HG03280 (cell line): ENCODE results near the gene IQCE.

Experiments
- ATAC-seq: cut with Tn5 transposase; IDR thresholded peaks from one replicate; pipeline ENCODE4 v1.9.1; 2021; ENCODE audit warnings: mild to moderate bottlenecking, moderate library complexity; ENCODE audit not compliant: unreplicated experiment

The IQCE gene

GRCh38 chr7:2558629-2559282 lies at the start of gene IQCE:
Gene IQCE, plus strand, starts transcription at chr7:2558979. Its CDS starts 203 bp downstream, at chr7:2559182.
- peak; percentile 61 for ATAC-seq

- ATAC-seq = no peak
Observed at GRCh38 chr7:2509298-2509906, 49.4 kb upstream of the IQCE start.

- no peak for ATAC-seq
Observed at GRCh38 chr7:2510130-2510776, 48.5 kb upstream of the IQCE start.

- ATAC-seq = no peak
Observed at GRCh38 chr7:2510909-2511768, 47.6 kb upstream of the IQCE start.

- ATAC-seq = no peak
Observed at GRCh38 chr7:2511769-2512168, 47.0 kb upstream of the IQCE start.

GRCh38 chr7:2512179-2512661 lies 46.6 kb upstream of the IQCE start:
- no peak for ATAC-seq

GRCh38 chr7:2512713-2513112 lies 46.1 kb upstream of the IQCE start:
- ATAC-seq = no peak

GRCh38 chr7:2513702-2514101 lies 45.1 kb upstream of the IQCE start:
- ATAC-seq = no peak

GRCh38 chr7:2514473-2515423 lies 44.0 kb upstream of the IQCE start:
- ATAC-seq = no peak

- no peak for ATAC-seq
Observed at GRCh38 chr7:2515424-2516193, 43.2 kb upstream of the IQCE start.

- ATAC-seq = no peak
Observed at GRCh38 chr7:2516194-2516555, 42.6 kb upstream of the IQCE start.

- ATAC-seq = no peak
Observed at GRCh38 chr7:2517026-2517425, 41.8 kb upstream of the IQCE start.

- no peak for ATAC-seq
Observed at GRCh38 chr7:2517678-2518507, 40.9 kb upstream of the IQCE start.

- ATAC-seq = no peak
Observed at GRCh38 chr7:2518737-2519118, 40.1 kb upstream of the IQCE start.

GRCh38 chr7:2519119-2519930 lies 39.5 kb upstream of the IQCE start, which contains the start of gene LFNG:
Gene LFNG, plus strand, starts transcription at chr7:2519774. Its CDS starts 88 bp downstream, at chr7:2519862.
- peak; percentile 88 for ATAC-seq

GRCh38 chr7:2520131-2520760 lies 38.5 kb upstream of the IQCE start:
- ATAC-seq = no peak

- ATAC-seq = no peak
Observed at GRCh38 chr7:2520761-2521290, 38.0 kb upstream of the IQCE start.
